Left ventricle myocardium inferior (tissue), 1 donor: ENCODE measurements around the gene SNX2. TPM values are rescaled to one million over a fixed set of nuclear protein-coding genes. Genes with fewer than 3 reads are reported as not detected.

Source experiments
- DNase-seq: peaks from one replicate; pipeline ENCODE4 v3.0.0-alpha.2; 2020
- H3K27ac ChIP-seq: fragments of 200-600 bp; replicated peaks from 2 replicates; pipeline ENCODE4 v1.8.0; 2021
- H3K27me3 ChIP-seq: fragments of 200-600 bp; 2 replicates; pipeline ENCODE4 v1.8.0; 2021; ENCODE audit warnings: low read depth
- H3K36me3 ChIP-seq: fragments of 200-600 bp; 2 replicates; pipeline ENCODE4 v1.8.0; 2021
- H3K4me1 ChIP-seq: fragments of 200-600 bp; 2 replicates; pipeline ENCODE4 v1.8.0; 2021
- H3K4me3 ChIP-seq: fragments of 200-600 bp; 2 replicates; pipeline ENCODE4 v1.8.0; 2021; ENCODE audit warnings: mild to moderate bottlenecking, moderate library complexity
- H3K9me3 ChIP-seq: fragments of 200-600 bp; replicated peaks from 2 replicates; pipeline ENCODE4 v1.8.0; 2021
- CTCF ChIP-seq: fragments of 200-600 bp; IDR thresholded peaks from 2 replicates; pipeline ENCODE4 v1.8.0; 2021; ENCODE audit warnings: antibody characterized with exemption, mild to moderate bottlenecking, borderline replicate concordance
- intact Hi-C: fragments of 100-400 bp; cut with micrococcal nuclease; formaldehyde crosslinking; loops from one replicate; pipeline ENCODE4 v1.11.0; 2022
- total RNA-seq: library from RNA; stranded (reverse); fragmentation: NEBNext Ultra II Directional; extraction: Animal tissue kit (Norgen Biotek cat#: 25700); gene quantifications from one replicate; pipeline ENCODE4 v1.2.1, GENCODE V29; 2021
- donor health status: DM: no; HTN: yes; CAD: no; lungs with severe emphysema.

The SNX2 gene
- total RNA-seq, 1 donor from 2014 or later: 37.0 TPM

- no peak for DNase-seq
- no peaks in the 10 kb centered on the region for H3K9me3 ChIP-seq
- intact Hi-C loops: no loop called here
- no peak for TF ChIP-seq CTCF
- H3K4me3 ChIP-seq: no peak overlapping the region
- H3K27ac ChIP-seq: no peak overlapping the region
- peaks cover 40% of the 10 kb centered on the region for H3K36me3 ChIP-seq
- H3K27me3 ChIP-seq: no peaks in the 10 kb centered on the region
- H3K4me1 ChIP-seq: no peaks in the 10 kb centered on the region
These were observed 41.9 kb downstream of the SNX2 start for GRCh38 chr5:122816756-122817155.

- intact Hi-C loops: no loop called here
These were observed 57.1 kb downstream of the SNX2 start for GRCh38 chr5:122831984-122832383.

GRCh38 chr5:122835681-122836080, 60.8 kb downstream of the SNX2 start:
- H3K9me3 ChIP-seq: peaks cover 6% of the 10 kb centered on the region
- H3K27me3 ChIP-seq: no peaks in the 10 kb centered on the region
- no peak for DNase-seq
- H3K27ac ChIP-seq: no peak overlapping the region
- TF ChIP-seq CTCF: no peak
- H3K4me3 ChIP-seq: no peak overlapping the region
- intact Hi-C loops: no loop called here
- H3K36me3 ChIP-seq: peaks cover 6% of the 10 kb centered on the region
- no peaks in the 10 kb centered on the region for H3K4me1 ChIP-seq

More at GRCh38 chr5:122831984-122832383, 57.1 kb downstream of the SNX2 start:
- H3K4me1 ChIP-seq: no peaks in the 10 kb centered on the region
- no peak for DNase-seq
- no peak overlapping the region for H3K4me3 ChIP-seq
- no peak for TF ChIP-seq CTCF
- peaks cover 42% of the 10 kb centered on the region for H3K36me3 ChIP-seq
- H3K9me3 ChIP-seq: no peaks in the 10 kb centered on the region
- no peak overlapping the region for H3K27ac ChIP-seq
- H3K27me3 ChIP-seq: no peaks in the 10 kb centered on the region

- no peak for DNase-seq
- no peak overlapping the region for H3K4me3 ChIP-seq
- no peak for TF ChIP-seq CTCF
- no peak overlapping the region for H3K27ac ChIP-seq
- peaks cover 10% of the 10 kb centered on the region for H3K9me3 ChIP-seq
- H3K4me1 ChIP-seq: no peaks in the 10 kb centered on the region
- H3K27me3 ChIP-seq: no peaks in the 10 kb centered on the region
- no peaks in the 10 kb centered on the region for H3K36me3 ChIP-seq
- intact Hi-C loops: no loop called here
These were observed 62.1 kb downstream of the SNX2 start for GRCh38 chr5:122836947-122837346.

GRCh38 chr5:122839731-122840130, 64.9 kb downstream of the SNX2 start:
- Histone ChIP-seq H3K4me1 (peaks cover 9% of the 10 kb centered on the region), H3K27ac (no peak overlapping the region), H3K4me3 (no peak overlapping the region), H3K36me3 (no peaks in the 10 kb centered on the region), H3K9me3 (peaks cover 10% of the 10 kb centered on the region), H3K27me3 (no peaks in the 10 kb centered on the region)
- TF ChIP-seq CTCF: no peak
- no peak for DNase-seq
- intact Hi-C loops: no loop called here
